Measurements from ENCODE around the gene MOSPD2. TPM values are rescaled to one million over a fixed set of nuclear protein-coding genes. Genes with fewer than 3 reads are reported as not detected.

MOSPD2 gene
- total and polyA plus RNA-seq, 2 experiments from 2014 or later = 8.2 to 21.1 TPM

DNA sequence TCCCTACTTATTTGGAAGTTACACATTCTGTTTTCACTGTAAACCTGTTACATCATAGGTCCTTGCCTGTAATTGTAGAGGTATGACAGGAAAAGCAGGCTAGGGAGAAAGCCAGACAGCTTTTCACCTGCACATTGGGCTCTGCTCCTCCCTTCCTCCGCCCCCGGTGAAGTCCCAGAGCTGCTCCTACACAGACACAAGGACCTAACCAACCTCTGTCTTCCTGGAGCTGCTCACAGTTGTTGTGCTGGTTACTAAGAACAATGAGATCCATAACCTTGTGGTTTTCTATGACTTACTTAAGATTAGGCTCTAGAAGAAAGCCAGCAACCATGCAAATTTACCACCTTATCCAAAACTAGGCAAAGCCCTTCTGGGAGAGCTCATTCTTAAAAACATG lies 40.0 kb downstream of the MOSPD2 start:
- no peaks in the 10 kb centered on the region for H3K9me3 ChIP-seq (ENCODE audit: low read depth)
- H4K20me1 ChIP-seq (ENCODE audit: insufficient read depth, poor library complexity, severe bottlenecking) = no peaks in the 10 kb centered on the region
- DNase-seq (ENCODE audit: low spot score) = no peak
- H3K4me3 ChIP-seq = no peak overlapping the region
- H3K27me3 ChIP-seq = no peaks in the 10 kb centered on the region
- no peaks in the 10 kb centered on the region for H3K79me2 ChIP-seq
- no peak overlapping the region for H3K4me2 ChIP-seq
- H3K27ac ChIP-seq = no peak overlapping the region
- TF ChIP-seq EZH2phosphoT487 (IDR thresholded peaks at IDR 0.05; ENCODE audit: low read depth, severe bottlenecking, unreplicated experiment) (no peak), EZH2 (IDR thresholded peaks at IDR 0.05; ENCODE audit: borderline replicate concordance) (no peak)
- TF ChIP-seq, protein P1, sequence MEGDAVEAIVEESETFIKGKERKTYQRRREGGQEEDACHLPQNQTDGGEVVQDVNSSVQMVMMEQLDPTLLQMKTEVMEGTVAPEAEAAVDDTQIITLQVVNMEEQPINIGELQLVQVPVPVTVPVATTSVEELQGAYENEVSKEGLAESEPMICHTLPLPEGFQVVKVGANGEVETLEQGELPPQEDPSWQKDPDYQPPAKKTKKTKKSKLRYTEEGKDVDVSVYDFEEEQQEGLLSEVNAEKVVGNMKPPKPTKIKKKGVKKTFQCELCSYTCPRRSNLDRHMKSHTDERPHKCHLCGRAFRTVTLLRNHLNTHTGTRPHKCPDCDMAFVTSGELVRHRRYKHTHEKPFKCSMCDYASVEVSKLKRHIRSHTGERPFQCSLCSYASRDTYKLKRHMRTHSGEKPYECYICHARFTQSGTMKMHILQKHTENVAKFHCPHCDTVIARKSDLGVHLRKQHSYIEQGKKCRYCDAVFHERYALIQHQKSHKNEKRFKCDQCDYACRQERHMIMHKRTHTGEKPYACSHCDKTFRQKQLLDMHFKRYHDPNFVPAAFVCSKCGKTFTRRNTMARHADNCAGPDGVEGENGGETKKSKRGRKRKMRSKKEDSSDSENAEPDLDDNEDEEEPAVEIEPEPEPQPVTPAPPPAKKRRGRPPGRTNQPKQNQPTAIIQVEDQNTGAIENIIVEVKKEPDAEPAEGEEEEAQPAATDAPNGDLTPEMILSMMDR (IDR thresholded peaks at IDR 0.05; ENCODE audit: poor library complexity) = no peak
- H3K36me3 ChIP-seq (replicated peaks; ENCODE audit: insufficient read depth, low read depth) = no peaks in the 10 kb centered on the region
- no peaks in the 10 kb centered on the region for H3K9me2 ChIP-seq (replicated peaks; ENCODE audit: insufficient read depth)
- no peak overlapping the region for H2AFZ ChIP-seq
- no peaks in the 10 kb centered on the region for H3K4me1 ChIP-seq (ENCODE audit: insufficient read depth)
- 80% methylated on average over 2 of the region's 2 CpGs for WGBS (ENCODE audit: low lambda C conversion rate, missing lambda C conversion rate)

DNA sequence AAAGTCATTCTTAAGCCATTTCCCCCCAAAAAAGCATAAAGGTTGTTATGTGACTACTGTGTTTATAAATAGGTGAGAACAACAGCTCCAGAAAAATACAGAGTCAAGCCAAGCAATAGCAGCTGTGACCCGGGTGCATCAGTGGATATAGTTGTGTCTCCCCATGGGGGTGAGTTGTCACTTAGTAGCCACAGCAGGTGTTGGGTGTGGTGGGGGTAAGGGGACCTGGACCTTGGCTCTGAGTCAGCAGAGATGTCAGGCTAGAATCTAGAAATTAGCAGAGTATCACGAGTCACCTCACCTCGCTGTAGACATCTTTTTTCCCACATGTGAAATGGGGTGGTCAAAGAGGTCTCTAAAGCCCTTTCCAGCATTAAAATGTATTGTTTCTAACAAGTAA lies 42.4 kb downstream of the MOSPD2 start:
- TF ChIP-seq, protein P1 (IDR thresholded peaks at IDR 0.05; ENCODE audit: poor library complexity) = no peak
- TF ChIP-seq EZH2phosphoT487 (IDR thresholded peaks at IDR 0.05; ENCODE audit: low read depth, severe bottlenecking, unreplicated experiment) = no peak
- no peak for TF ChIP-seq EZH2 (IDR thresholded peaks at IDR 0.05; ENCODE audit: borderline replicate concordance)
- H3K79me2 ChIP-seq = no peaks in the 10 kb centered on the region
- no peaks in the 10 kb centered on the region for H3K9me3 ChIP-seq (ENCODE audit: low read depth)
- no peak overlapping the region for H3K27ac ChIP-seq
- H3K4me2 ChIP-seq = no peak overlapping the region
- 68% methylated on average over 3 of the region's 3 CpGs for WGBS (ENCODE audit: low lambda C conversion rate, missing lambda C conversion rate)
- H3K9me2 ChIP-seq (replicated peaks; ENCODE audit: insufficient read depth) = no peaks in the 10 kb centered on the region
- DNase-seq (ENCODE audit: low spot score) = no peak
- H2AFZ ChIP-seq = no peak overlapping the region
- no peaks in the 10 kb centered on the region for H3K4me1 ChIP-seq (ENCODE audit: insufficient read depth)
- no peaks in the 10 kb centered on the region for H3K36me3 ChIP-seq (replicated peaks; ENCODE audit: insufficient read depth, low read depth)
- no peaks in the 10 kb centered on the region for H4K20me1 ChIP-seq (ENCODE audit: insufficient read depth, poor library complexity, severe bottlenecking)
- H3K4me3 ChIP-seq = no peak overlapping the region
- no peaks in the 10 kb centered on the region for H3K27me3 ChIP-seq

DNA sequence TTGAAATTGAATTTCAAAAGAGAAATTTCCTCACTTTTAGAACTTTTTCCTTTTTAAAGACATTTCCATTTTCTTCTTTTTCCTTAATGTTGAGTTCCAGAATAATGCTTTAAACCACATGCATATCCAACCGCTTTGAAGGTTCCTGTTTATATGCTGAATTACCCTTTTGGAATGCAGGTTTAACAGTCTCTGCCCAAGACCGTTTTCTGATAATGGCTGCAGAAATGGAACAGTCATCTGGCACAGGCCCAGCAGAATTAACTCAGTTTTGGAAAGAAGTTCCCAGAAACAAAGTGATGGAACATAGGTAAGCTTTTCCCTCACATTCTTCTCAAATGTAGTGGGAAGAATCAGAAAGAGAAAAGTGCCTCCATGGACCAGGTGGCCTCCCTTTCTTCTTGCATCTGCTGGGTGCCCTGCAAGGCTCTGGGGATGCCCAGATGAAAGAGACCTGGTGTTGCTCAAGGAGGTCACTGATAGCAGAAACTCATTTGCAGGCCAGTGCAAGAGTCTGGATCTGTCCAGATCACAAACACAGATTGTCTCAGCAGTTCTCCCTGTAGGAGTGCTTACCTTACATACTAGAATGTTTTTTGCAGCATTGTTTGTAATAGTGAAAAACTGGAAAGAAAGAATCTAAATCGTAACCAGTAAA lies 42.9 kb downstream of the MOSPD2 start:
- DNase-seq (ENCODE audit: low spot score) = no peak
- Histone ChIP-seq H3K4me3 (no peak overlapping the region), H2AFZ (no peak overlapping the region), H3K36me3 (replicated peaks; ENCODE audit: insufficient read depth, low read depth) (no peaks in the 10 kb centered on the region), H3K9me3 (ENCODE audit: low read depth) (no peaks in the 10 kb centered on the region), H3K4me1 (ENCODE audit: insufficient read depth) (no peaks in the 10 kb centered on the region), H3K4me2 (no peak overlapping the region), H3K27ac (no peak overlapping the region), H4K20me1 (ENCODE audit: insufficient read depth, poor library complexity, severe bottlenecking) (no peaks in the 10 kb centered on the region), H3K79me2 (no peaks in the 10 kb centered on the region), H3K27me3 (no peaks in the 10 kb centered on the region), H3K9me2 (replicated peaks; ENCODE audit: insufficient read depth) (no peaks in the 10 kb centered on the region)
- TF ChIP-seq, protein P1 (IDR thresholded peaks at IDR 0.05; ENCODE audit: poor library complexity) = no peak
- TF ChIP-seq EZH2 (IDR thresholded peaks at IDR 0.05; ENCODE audit: borderline replicate concordance) = no peak
- no peak for TF ChIP-seq EZH2phosphoT487 (IDR thresholded peaks at IDR 0.05; ENCODE audit: low read depth, severe bottlenecking, unreplicated experiment)
- WGBS (ENCODE audit: low lambda C conversion rate, missing lambda C conversion rate) = 46% methylated on average over 3 of the region's 3 CpGs
